ENCODE results near the gene CCL15.

Gene CCL15

DNA sequence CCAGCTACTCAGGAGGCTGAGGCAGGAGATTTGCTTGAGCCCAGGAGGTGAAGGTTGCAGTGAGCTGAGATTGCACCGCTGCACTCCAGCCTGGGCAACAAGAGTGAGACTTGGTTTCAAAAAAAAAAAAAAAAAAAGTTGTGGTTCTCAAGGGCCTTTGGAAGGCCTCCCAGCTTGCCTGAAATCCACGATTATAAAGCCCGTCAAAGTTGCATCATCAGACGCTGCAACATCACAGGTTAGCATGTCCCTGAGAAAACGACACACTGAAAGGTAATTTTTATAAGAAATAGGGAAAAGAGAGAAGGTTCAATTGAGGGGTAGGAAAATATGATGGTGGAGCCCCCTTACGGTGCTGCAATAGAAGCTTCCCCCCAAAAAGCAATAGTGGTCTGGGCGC, 53.3 kb downstream of the CCL15 start:
- Histone ChIP-seq H3K9me3 (no peaks in the 10 kb centered on the region), H3K4me1 (no peaks in the 10 kb centered on the region), H3K27me3 (peaks cover 7% of the 10 kb centered on the region; the same call in 1 of the 2 replicates), H3K36me3 (no peaks in the 10 kb centered on the region), H3K4me3 (ENCODE audit: low read depth, low read length) (no peak overlapping the region)
- TF ChIP-seq, protein P1, sequence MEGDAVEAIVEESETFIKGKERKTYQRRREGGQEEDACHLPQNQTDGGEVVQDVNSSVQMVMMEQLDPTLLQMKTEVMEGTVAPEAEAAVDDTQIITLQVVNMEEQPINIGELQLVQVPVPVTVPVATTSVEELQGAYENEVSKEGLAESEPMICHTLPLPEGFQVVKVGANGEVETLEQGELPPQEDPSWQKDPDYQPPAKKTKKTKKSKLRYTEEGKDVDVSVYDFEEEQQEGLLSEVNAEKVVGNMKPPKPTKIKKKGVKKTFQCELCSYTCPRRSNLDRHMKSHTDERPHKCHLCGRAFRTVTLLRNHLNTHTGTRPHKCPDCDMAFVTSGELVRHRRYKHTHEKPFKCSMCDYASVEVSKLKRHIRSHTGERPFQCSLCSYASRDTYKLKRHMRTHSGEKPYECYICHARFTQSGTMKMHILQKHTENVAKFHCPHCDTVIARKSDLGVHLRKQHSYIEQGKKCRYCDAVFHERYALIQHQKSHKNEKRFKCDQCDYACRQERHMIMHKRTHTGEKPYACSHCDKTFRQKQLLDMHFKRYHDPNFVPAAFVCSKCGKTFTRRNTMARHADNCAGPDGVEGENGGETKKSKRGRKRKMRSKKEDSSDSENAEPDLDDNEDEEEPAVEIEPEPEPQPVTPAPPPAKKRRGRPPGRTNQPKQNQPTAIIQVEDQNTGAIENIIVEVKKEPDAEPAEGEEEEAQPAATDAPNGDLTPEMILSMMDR (IDR thresholded peaks at IDR 0.05; ENCODE audit: low read depth, low read length) = no peak
- no peak for DNase-seq
